ENCODE measurements around the gene RFLNA. TPM values are rescaled to one million over a fixed set of nuclear protein-coding genes. Genes with fewer than 3 reads are reported as not detected.

The RFLNA gene
- total RNA-seq, 4 donors from 2014 or later, result 3.9 to 13.7 TPM; not detected in 2

DNA sequence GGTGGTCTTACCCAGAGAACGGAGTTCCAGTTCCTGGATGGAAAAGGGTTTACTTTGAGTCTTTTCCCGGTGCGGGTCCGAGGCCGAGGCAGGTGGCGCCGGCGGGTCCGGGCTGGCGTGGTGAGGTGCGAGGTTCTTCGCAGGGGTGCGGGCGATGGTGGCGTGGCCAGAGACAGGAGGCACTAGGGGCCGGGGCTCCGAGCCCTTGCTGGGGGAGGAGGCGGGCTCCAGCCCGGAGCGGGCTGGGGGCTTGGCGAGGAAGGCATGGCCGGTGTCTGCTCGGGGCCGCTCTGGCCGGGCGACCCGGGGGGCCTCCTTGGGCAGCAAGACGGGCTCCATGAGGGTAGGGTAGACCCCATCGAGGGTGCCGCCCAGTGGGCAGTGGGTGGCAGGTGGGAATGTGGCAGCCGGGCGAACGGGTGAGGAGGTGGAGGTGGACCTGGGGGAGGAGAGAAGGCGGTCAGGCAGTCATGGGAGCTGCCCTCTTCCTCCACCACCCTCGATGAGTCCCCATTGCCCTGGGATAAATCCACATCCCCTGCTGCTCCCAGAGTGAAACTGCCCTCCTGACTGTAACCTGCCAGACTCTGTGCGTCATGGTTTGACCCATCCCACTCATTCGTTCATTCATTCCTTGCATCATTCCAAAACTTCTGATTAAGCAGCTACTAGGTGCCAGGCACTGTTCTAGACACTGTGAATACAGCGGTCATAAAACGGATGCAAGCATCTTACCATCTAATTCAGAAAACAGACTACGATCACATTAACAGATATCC lies 42.0 kb downstream of the RFLNA start:
- Histone ChIP-seq H3K4me1 (no peaks in the 10 kb centered on the region), H3K27me3 (no peaks in the 10 kb centered on the region), H3K9me3 (no peaks in the 10 kb centered on the region), H3K36me3 (no peaks in the 10 kb centered on the region), H3K4me3 (no peak overlapping the region), H3K27ac (no peak overlapping the region)
- no peak for DNase-seq
- no peak for TF ChIP-seq CTCF (IDR thresholded peaks at IDR 0.05)
- no peak for TF ChIP-seq POLR2A (IDR thresholded peaks at IDR 0.05)
- intact Hi-C loops (cut with DNase I; ENCODE audit: low total_unique reads), result no loop called here

GRCh38 chr12:124337622-124338021 lies 42.7 kb downstream of the RFLNA start:
- Histone ChIP-seq H3K9me3 (no peaks in the 10 kb centered on the region), H3K4me1 (no peaks in the 10 kb centered on the region), H3K36me3 (no peaks in the 10 kb centered on the region), H3K4me3 (no peak overlapping the region), H3K27ac (no peak overlapping the region), H3K27me3 (no peaks in the 10 kb centered on the region)
- no peak for TF ChIP-seq CTCF (IDR thresholded peaks at IDR 0.05)
- TF ChIP-seq POLR2A (IDR thresholded peaks at IDR 0.05), result no peak
- intact Hi-C loops (cut with DNase I; ENCODE audit: low total_unique reads), result no loop called here
- no peak for DNase-seq

- H3K36me3 ChIP-seq, result no peaks in the 10 kb centered on the region
- H3K4me3 ChIP-seq, result no peak overlapping the region
- TF ChIP-seq CTCF (IDR thresholded peaks at IDR 0.05) (no peak), POLR2A (IDR thresholded peaks at IDR 0.05) (no peak)
- H3K27me3 ChIP-seq, result no peaks in the 10 kb centered on the region
- no peaks in the 10 kb centered on the region for H3K9me3 ChIP-seq
- no peaks in the 10 kb centered on the region for H3K4me1 ChIP-seq
- intact Hi-C loops (cut with DNase I; ENCODE audit: low total_unique reads), result no loop called here
- DNase-seq, result no peak
- H3K27ac ChIP-seq, result no peak overlapping the region
These were observed 43.6 kb downstream of the RFLNA start for GRCh38 chr12:124338448-124338847.

GRCh38 chr12:124338876-124339603 lies 44.1 kb downstream of the RFLNA start:
- intact Hi-C loops (cut with DNase I; ENCODE audit: low total_unique reads), result no loop called here

More at GRCh38 chr12:124338876-124339603, 44.1 kb downstream of the RFLNA start:
- TF ChIP-seq CTCF (IDR thresholded peaks at IDR 0.05), result no peak
- no peak for TF ChIP-seq POLR2A (IDR thresholded peaks at IDR 0.05)
- no peaks in the 10 kb centered on the region for H3K36me3 ChIP-seq
- H3K27ac ChIP-seq, result no peak overlapping the region
- no peaks in the 10 kb centered on the region for H3K27me3 ChIP-seq
- no peak for DNase-seq
- no peaks in the 10 kb centered on the region for H3K4me1 ChIP-seq
- no peak overlapping the region for H3K4me3 ChIP-seq
- H3K9me3 ChIP-seq, result no peaks in the 10 kb centered on the region

All from uterus (tissue), 4 donors.